Right forelimb (tissue), 1 donor: ENCODE data around the gene GALNT3.

ENCODE experiments used
- DNase-seq: peaks from one replicate; pipeline ENCODE4 v3.0.0-alpha.2; 2018

GALNT3 gene

DNA sequence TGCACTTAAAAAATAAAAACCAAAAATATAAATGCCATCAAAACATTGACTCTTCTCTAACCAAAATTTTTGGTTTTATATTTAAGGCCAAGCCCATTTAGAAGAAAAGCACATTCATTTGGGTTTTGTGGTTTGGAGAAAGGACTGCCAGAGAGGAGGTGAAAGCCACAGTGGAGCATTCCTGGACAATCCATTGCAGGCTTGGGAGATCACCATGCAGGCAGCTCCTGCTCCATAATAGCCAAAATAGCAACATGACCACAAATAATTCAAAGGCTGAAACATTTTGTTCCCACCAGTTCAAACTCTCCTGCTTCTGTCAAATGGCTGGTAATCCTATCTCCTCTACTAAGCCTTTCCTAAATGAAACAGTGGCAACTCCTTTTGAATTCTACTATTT lies 73.5 kb downstream of the GALNT3 start:
- DNase-seq: no peak

DNA sequence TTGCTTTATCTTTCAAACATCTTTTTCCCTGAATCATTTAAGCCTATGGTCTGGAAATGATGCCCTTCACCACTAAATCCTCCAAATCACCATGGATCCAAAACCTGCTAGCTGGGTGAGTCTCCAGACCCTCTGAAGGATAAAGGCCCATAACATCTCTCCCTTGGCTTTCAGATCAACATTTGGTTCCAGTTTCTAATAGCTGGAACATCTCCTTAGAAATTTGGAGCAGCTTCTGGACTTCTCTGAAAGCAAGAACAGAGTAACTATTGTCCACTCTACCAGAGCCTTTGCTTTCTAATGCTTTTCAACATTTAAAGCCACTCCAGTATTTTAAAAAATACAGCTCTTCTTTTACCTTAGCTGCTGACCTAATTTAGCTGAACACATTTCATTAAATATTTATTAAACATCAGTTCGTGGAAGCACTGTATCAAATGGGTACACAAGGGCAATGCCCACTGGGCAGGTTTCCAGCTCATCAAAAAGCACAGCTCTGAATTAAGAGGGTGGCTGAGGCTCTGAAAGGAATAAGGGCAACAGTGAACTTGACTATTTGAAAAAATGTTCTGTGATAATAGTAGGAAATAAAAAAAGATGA lies 75.3 kb downstream of the GALNT3 start:
- no peak for DNase-seq

DNA sequence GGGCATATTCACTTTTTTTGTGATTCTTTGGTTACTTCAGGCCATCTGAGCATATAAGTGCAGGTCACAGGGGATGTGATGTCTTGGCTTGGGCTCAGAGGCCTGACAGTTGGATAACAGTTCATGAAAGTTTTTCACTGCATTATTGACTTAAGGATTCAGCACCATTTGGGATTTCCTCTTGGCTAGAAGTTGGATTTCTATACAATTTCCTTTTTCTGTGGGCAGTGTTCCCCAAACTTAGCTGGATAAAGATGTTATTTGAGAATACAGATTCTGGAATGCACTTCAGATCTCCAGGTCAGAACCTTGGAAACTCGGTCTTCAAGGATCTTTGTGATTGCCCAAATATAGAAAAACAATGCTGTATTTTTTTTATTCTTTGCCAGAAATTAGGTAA lies 78.0 kb downstream of the GALNT3 start:
- DNase-seq: no peak

GRCh38 chr2:165706960-165707487 lies 87.0 kb downstream of the GALNT3 start:
- no peak for DNase-seq

DNA sequence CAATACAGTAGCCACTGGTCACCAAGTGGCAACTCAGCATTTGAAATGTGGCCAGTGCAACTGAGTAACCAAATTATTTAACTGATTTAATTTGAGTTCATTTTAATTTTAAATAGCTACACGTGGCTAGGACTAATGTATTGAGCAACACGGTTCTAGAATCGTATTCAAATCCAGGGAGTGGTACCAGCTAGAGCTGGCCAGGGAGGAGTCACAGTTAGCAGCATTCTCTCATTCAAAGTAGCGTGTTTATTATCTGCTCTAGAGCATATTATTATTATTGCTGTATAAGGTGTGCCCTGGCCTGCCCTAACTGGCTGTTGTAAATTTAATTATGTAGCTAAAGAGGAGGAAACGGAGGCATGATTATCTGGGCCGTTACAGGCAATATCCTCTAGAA lies 92.9 kb downstream of the GALNT3 start:
- no peak for DNase-seq

DNA sequence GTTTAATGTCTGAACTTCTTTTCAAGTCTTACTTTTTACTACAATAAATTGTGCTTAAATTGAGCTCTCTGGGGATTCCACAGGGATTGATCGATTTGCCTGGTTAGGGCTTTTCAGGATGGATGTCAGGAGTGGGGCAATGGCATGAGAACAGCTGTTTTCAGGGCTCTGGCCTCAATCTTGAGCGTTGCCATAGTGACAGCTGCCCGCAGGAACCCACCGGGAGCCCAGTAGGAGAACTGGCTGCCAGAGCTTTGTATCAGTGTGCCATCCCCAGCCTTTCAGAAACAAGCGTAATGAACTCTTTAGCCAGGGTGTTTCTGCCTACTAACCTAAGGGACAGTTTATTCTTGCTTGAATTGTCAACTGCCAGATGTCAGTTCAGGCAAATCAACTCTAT lies 93.5 kb downstream of the GALNT3 start:
- no peak for DNase-seq

GRCh38 chr2:165699946-165700345 lies 94.1 kb downstream of the GALNT3 start:
- DNase-seq: no peak

GRCh38 chr2:165698444-165698884 lies 95.6 kb downstream of the GALNT3 start:
- DNase-seq: peak; percentile 45

- DNase-seq: no peak
Measured at GRCh38 chr2:165697748-165698443, 96.2 kb downstream of the GALNT3 start.
